ENCODE results near the gene CD38. TPM values are rescaled to one million over a fixed set of nuclear protein-coding genes. Genes with fewer than 3 reads are reported as not detected.

The CD38 gene
- total RNA-seq, 1 experiment from 2014 or later: not detected

GRCh38 chr4:15864651-15865566 lies 86.8 kb downstream of the CD38 start:
- Histone ChIP-seq H3K9ac (ENCODE audit: low read length) (no peak overlapping the region), H3K9me3 (ENCODE audit: control insufficient read depth in 1 of 2, insufficient read depth in 1 of 2, low read depth in 1 of 2, low read length in 2 of 2) (no peaks in the 10 kb centered on the region), H3K9me2 (ENCODE audit: insufficient read depth) (no peaks in the 10 kb centered on the region), H3K27ac (ENCODE audit: low read depth, low read length) (no peak overlapping the region), H3K4me3 (replicated peaks in 1 of 2; ENCODE audit: low read depth in 1 of 2, low read length in 2 of 2) (no peak overlapping the region), H3K4me1 (ENCODE audit: control insufficient read depth in 1 of 2, insufficient read depth in 2 of 2, low read length in 2 of 2) (no peaks in the 10 kb centered on the region), H3K36me3 (ENCODE audit: control insufficient read depth in 1 of 2, insufficient read depth in 2 of 2, low read length in 2 of 2) (no peaks in the 10 kb centered on the region), H2AFZ (ENCODE audit: low read depth, low read length, poor library complexity, severe bottlenecking) (no peak overlapping the region), H3K4me2 (ENCODE audit: low read length) (no peak overlapping the region), H3K27me3 (ENCODE audit: insufficient read depth, low read length) (no peaks in the 10 kb centered on the region), H4K20me1 (ENCODE audit: insufficient read depth) (no peaks in the 10 kb centered on the region), H3K79me2 (ENCODE audit: insufficient read depth, low read length) (no peaks in the 10 kb centered on the region)
- DNase-seq (ENCODE audit: low read depth, low spot score) (no peak), ATAC-seq (no peak)
- no TSS peak for BruUV-seq (replicated peaks)
- ChIA-PET RAD21 (ENCODE audit: low non-redundant PET in 1 of 2, low total read pairs in 2 of 2, uncharacterized antibody in 2 of 2, unreplicated experiment in 2 of 2) (no interaction called here), CTCF (interaction anchor here (2.3 kb wide), 1 partner anchor 18 kb away, joined by 8 read pairs; no protein-coding TSS in a partner anchor), POLR2A (no interaction called here)
- TF ChIP-seq, protein P1, sequence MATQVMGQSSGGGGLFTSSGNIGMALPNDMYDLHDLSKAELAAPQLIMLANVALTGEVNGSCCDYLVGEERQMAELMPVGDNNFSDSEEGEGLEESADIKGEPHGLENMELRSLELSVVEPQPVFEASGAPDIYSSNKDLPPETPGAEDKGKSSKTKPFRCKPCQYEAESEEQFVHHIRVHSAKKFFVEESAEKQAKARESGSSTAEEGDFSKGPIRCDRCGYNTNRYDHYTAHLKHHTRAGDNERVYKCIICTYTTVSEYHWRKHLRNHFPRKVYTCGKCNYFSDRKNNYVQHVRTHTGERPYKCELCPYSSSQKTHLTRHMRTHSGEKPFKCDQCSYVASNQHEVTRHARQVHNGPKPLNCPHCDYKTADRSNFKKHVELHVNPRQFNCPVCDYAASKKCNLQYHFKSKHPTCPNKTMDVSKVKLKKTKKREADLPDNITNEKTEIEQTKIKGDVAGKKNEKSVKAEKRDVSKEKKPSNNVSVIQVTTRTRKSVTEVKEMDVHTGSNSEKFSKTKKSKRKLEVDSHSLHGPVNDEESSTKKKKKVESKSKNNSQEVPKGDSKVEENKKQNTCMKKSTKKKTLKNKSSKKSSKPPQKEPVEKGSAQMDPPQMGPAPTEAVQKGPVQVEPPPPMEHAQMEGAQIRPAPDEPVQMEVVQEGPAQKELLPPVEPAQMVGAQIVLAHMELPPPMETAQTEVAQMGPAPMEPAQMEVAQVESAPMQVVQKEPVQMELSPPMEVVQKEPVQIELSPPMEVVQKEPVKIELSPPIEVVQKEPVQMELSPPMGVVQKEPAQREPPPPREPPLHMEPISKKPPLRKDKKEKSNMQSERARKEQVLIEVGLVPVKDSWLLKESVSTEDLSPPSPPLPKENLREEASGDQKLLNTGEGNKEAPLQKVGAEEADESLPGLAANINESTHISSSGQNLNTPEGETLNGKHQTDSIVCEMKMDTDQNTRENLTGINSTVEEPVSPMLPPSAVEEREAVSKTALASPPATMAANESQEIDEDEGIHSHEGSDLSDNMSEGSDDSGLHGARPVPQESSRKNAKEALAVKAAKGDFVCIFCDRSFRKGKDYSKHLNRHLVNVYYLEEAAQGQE (IDR thresholded peaks at IDR 0.05; ENCODE audit: low read depth): no peak
- TF ChIP-seq ZBTB33 (IDR thresholded peaks at IDR 0.05; ENCODE audit: extremely low read depth, insufficient replicate concordance, low read length) (no peak), POLR2A (IDR thresholded peaks at IDR 0.05; ENCODE audit: borderline replicate concordance, extremely low read depth, insufficient read depth, insufficient read length) (no peak), CTCF (IDR thresholded peaks at IDR 0.05 in 2 of 3, conservative IDR thresholded peaks at IDR 0.05 in 1 of 3; ENCODE audit: borderline replicate concordance in 1 of 3, insufficient read depth in 1 of 3, low read depth in 2 of 3, low read length in 2 of 3) (no peak)
- intact Hi-C loops (cut with micrococcal nuclease): no loop called here

Measured in HCT116 (cell line).